ENCODE results near the gene FOXL2. TPM values are rescaled to one million over a fixed set of nuclear protein-coding genes. Genes with fewer than 3 reads are reported as not detected.

The FOXL2 gene
- polyA plus RNA-seq, 1 of the 3 experiments (the other 2 are of a cell fraction), result not detected

DNA sequence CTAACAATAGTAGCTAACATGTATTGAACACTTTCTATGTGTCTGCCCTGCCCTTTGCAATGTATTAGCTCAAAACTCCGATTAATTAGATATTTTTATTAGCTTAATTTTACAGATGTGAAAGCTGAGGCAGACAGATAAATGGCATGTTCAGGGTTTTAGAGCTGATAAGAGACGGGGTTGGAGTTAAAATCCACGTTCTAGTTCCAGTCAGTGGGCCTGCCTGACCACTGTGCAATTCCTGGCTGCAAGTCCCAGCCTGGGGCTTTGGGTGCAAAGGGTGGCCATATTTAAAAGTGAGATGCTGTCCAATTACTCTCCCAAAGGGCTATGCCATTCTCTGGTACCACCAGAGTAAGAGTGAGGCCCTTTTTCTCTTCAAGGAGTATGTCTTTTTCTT, 33.2 kb downstream of the FOXL2 start:
- TF ChIP-seq RXRA (IDR thresholded peaks at IDR 0.05; ENCODE audit: borderline replicate concordance, low read depth) (no peak), NRF1 (IDR thresholded peaks at IDR 0.05; ENCODE audit: low read depth, low read length) (no peak), YY1 (IDR thresholded peaks at IDR 0.05; ENCODE audit: low read depth) (no peak), NFIC (IDR thresholded peaks at IDR 0.05; ENCODE audit: borderline replicate concordance) (no peak), SMC3 (IDR thresholded peaks at IDR 0.05; ENCODE audit: low read depth, low read length) (no peak), RFX5 (IDR thresholded peaks at IDR 0.05; ENCODE audit: low read length) (no peak), TEAD4 (IDR thresholded peaks at IDR 0.05; ENCODE audit: borderline replicate concordance, insufficient read depth) (no peak), ELF1 (IDR thresholded peaks at IDR 0.05) (no peak), SIN3A (IDR thresholded peaks at IDR 0.05; ENCODE audit: borderline replicate concordance, low read depth, low read length) (no peak), GATA2 (CRISPR knock-in tag; IDR thresholded peaks at IDR 0.05) (no peak)
- TF ChIP-seq, protein P1, sequence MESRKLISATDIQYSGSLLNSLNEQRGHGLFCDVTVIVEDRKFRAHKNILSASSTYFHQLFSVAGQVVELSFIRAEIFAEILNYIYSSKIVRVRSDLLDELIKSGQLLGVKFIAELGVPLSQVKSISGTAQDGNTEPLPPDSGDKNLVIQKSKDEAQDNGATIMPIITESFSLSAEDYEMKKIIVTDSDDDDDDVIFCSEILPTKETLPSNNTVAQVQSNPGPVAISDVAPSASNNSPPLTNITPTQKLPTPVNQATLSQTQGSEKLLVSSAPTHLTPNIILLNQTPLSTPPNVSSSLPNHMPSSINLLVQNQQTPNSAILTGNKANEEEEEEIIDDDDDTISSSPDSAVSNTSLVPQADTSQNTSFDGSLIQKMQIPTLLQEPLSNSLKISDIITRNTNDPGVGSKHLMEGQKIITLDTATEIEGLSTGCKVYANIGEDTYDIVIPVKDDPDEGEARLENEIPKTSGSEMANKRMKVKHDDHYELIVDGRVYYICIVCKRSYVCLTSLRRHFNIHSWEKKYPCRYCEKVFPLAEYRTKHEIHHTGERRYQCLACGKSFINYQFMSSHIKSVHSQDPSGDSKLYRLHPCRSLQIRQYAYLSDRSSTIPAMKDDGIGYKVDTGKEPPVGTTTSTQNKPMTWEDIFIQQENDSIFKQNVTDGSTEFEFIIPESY (IDR thresholded peaks at IDR 0.05; ENCODE audit: borderline replicate concordance, low read depth), result no peak
- TF ChIP-seq, protein P2, sequence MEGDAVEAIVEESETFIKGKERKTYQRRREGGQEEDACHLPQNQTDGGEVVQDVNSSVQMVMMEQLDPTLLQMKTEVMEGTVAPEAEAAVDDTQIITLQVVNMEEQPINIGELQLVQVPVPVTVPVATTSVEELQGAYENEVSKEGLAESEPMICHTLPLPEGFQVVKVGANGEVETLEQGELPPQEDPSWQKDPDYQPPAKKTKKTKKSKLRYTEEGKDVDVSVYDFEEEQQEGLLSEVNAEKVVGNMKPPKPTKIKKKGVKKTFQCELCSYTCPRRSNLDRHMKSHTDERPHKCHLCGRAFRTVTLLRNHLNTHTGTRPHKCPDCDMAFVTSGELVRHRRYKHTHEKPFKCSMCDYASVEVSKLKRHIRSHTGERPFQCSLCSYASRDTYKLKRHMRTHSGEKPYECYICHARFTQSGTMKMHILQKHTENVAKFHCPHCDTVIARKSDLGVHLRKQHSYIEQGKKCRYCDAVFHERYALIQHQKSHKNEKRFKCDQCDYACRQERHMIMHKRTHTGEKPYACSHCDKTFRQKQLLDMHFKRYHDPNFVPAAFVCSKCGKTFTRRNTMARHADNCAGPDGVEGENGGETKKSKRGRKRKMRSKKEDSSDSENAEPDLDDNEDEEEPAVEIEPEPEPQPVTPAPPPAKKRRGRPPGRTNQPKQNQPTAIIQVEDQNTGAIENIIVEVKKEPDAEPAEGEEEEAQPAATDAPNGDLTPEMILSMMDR (IDR thresholded peaks at IDR 0.05), result no peak
- TF ChIP-seq, protein P3, sequence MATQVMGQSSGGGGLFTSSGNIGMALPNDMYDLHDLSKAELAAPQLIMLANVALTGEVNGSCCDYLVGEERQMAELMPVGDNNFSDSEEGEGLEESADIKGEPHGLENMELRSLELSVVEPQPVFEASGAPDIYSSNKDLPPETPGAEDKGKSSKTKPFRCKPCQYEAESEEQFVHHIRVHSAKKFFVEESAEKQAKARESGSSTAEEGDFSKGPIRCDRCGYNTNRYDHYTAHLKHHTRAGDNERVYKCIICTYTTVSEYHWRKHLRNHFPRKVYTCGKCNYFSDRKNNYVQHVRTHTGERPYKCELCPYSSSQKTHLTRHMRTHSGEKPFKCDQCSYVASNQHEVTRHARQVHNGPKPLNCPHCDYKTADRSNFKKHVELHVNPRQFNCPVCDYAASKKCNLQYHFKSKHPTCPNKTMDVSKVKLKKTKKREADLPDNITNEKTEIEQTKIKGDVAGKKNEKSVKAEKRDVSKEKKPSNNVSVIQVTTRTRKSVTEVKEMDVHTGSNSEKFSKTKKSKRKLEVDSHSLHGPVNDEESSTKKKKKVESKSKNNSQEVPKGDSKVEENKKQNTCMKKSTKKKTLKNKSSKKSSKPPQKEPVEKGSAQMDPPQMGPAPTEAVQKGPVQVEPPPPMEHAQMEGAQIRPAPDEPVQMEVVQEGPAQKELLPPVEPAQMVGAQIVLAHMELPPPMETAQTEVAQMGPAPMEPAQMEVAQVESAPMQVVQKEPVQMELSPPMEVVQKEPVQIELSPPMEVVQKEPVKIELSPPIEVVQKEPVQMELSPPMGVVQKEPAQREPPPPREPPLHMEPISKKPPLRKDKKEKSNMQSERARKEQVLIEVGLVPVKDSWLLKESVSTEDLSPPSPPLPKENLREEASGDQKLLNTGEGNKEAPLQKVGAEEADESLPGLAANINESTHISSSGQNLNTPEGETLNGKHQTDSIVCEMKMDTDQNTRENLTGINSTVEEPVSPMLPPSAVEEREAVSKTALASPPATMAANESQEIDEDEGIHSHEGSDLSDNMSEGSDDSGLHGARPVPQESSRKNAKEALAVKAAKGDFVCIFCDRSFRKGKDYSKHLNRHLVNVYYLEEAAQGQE (IDR thresholded peaks at IDR 0.05; ENCODE audit: low read depth, low read length), result no peak
- TF ChIP-seq, protein P4, sequence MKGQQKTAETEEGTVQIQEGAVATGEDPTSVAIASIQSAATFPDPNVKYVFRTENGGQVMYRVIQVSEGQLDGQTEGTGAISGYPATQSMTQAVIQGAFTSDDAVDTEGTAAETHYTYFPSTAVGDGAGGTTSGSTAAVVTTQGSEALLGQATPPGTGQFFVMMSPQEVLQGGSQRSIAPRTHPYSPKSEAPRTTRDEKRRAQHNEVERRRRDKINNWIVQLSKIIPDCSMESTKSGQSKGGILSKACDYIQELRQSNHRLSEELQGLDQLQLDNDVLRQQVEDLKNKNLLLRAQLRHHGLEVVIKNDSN (IDR thresholded peaks at IDR 0.05; ENCODE audit: borderline replicate concordance, low read depth), result no peak
- POLR2A ChIA-PET, result interaction anchor here (0.6 kb wide), 1 partner anchor 12 kb away, joined by 3 read pairs; no protein-coding TSS in a partner anchor
- H3K79me2 ChIP-seq (ENCODE audit: insufficient read depth), result no peaks in the 10 kb centered on the region
- H3F3A ChIP-seq (replicated peaks; ENCODE audit: insufficient read depth), result no peaks in the 10 kb centered on the region
- H3K27me3 ChIP-seq (ENCODE audit: insufficient read depth), result no peaks in the 10 kb centered on the region
- DNase-seq, result no peak
- CTCF ChIA-PET, result interaction anchor here (2.7 to 15.8 kb wide), 7 partner anchors 22 to 434 kb away, joined by 10 to 298 read pairs (median 20); partner anchors contain the start of gene CEP70
- peaks cover 0 to 3% of the 10 kb centered on the region in 2 experiments; a peak in 1 of 4 replicates for H3K4me1 ChIP-seq (ENCODE audit: control insufficient read depth in 1 of 2, insufficient read depth in 2 of 2, low read depth in 1 of 2, low read length in 1 of 2)
- H3K9ac ChIP-seq, result no peak overlapping the region
- no peak overlapping the region for H2AFZ ChIP-seq (ENCODE audit: low read depth)
- H3K9me2 ChIP-seq, result no peaks in the 10 kb centered on the region
- H4K20me1 ChIP-seq (ENCODE audit: insufficient read depth), result no peaks in the 10 kb centered on the region
- no peak overlapping the region for H3K27ac ChIP-seq (ENCODE audit: low read depth in 2 of 2, low read length in 1 of 2)
- H3K9me3 ChIP-seq, result no peaks in the 10 kb centered on the region
- 57% methylated on average over 3 of the region's 3 CpGs for WGBS (ENCODE audit: low lambda C conversion rate)
- no peaks in the 10 kb centered on the region for H3K36me3 ChIP-seq (replicated peaks in 1 of 2; ENCODE audit: control insufficient read depth in 1 of 2, insufficient read depth in 2 of 2, low read length in 1 of 2)
- no peak overlapping the region for H3K4me2 ChIP-seq
- no peak overlapping the region for H3K4me3 ChIP-seq (ENCODE audit: low read depth in 2 of 2, low read length in 1 of 2)
